Measurements from ENCODE around the gene CDC16.

Gene CDC16

GRCh38 chr13:114303700-114304327 lies 69.1 kb downstream of the CDC16 start:
- no peak for DNase-seq (ENCODE audit: low spot score)

DNA sequence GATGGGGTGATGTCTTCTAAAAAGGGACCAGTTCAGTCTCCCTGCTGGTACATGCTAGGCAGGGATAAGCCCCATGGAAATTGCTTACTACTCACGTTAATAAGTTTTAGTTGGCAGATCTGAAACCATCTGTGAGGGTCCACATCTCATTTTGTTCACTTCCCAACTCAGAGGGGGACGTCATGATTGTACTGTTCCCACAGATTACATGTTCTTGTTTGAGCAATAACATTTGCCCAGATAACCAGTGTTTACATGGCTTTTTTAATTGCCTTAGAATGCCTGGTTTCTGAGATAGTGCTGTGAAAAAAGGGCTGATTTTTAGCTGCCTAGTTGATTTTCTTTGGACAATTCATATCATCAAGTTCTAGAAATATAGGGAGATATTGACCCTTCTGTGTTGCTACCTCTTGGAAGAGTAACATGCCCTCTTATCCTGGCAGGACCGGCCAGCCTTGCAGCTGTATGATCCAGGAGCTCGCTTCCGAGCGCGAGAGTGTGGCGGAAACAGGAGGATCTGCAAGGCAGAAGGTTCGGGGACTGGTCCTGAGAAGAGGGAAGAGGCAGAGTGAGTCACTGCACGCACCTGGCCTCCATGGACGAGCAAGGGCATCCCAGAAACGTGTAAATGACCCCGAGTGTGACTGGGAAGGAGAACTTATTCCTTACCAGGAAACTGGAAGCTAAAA lies 69.8 kb downstream of the CDC16 start:
- DNase-seq (ENCODE audit: low spot score), result no peak

GRCh38 chr13:114309086-114309485 lies 74.4 kb downstream of the CDC16 start:
- DNase-seq (ENCODE audit: low spot score), result no peak

DNA sequence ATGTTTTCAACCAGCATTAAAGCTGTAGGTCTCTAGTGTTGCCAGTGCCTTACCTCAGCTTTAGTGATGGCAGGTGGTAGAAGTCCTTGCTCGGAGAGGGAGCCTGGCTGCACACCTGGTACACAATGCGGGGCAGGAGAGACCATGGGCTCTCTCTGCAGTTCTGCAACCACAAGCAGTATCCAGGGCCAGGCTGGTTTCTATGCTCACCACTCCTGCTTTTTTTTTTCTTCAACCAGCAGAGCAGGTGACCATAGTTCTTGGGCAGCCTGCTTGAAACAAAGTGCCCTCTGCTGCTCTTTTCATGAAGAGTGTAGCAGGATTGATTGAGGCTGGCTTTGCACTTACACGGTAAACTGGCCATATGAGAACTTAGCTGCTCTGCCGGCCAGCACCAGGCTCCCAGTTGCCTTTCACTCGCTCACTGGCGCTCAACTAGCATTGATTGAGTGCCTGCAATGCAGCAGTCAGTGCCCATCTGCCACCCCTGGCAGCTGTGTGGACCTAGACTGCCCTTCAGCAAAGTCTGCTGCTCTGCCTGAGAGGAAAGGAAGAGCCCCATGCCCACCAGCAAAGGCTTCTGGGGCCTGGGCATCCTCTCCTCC lies 75.2 kb downstream of the CDC16 start:
- no peak for DNase-seq (ENCODE audit: low spot score)

- DNase-seq (ENCODE audit: low spot score), result no peak
Measured at GRCh38 chr13:114310956-114311355, 76.3 kb downstream of the CDC16 start.

DNA sequence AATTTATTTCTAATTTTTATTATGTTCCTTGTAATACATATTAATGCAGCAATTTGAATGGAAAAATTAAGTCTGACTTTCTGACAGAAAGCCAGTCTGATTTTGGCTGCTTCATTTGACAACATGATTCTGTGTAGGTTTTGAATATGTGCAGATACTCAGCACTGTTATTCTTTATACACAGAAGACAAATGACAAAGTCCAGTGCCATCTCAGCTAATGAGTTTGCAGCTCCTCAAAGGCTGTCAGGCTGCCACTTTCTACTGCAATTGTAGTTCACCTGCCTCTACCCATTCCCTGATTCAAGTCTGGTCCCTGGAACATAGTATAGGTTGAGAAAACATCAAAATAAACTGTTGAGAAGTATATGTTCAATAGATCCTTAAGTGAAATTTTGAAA lies 76.7 kb downstream of the CDC16 start:
- no peak for DNase-seq (ENCODE audit: low spot score)

DNA sequence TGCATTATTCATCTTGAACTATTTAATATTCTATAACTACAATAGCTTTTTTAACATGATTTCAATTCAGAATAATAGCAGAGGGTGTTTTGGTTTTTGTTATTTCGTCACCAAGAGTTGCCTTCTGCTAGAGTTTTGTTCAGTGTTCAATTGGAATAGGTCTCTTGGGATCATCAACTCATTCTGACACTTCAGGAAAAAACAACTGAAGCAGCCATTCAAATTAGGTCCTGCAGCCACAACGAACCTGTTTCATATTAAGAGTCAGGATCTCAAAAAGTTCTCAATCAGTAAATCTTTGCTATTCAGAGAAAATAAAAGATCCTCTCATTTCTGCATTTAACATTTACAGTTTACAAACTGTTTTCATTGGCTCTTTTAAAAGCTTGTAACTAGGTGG lies 77.2 kb downstream of the CDC16 start:
- DNase-seq (ENCODE audit: low spot score), result no peak

DNA sequence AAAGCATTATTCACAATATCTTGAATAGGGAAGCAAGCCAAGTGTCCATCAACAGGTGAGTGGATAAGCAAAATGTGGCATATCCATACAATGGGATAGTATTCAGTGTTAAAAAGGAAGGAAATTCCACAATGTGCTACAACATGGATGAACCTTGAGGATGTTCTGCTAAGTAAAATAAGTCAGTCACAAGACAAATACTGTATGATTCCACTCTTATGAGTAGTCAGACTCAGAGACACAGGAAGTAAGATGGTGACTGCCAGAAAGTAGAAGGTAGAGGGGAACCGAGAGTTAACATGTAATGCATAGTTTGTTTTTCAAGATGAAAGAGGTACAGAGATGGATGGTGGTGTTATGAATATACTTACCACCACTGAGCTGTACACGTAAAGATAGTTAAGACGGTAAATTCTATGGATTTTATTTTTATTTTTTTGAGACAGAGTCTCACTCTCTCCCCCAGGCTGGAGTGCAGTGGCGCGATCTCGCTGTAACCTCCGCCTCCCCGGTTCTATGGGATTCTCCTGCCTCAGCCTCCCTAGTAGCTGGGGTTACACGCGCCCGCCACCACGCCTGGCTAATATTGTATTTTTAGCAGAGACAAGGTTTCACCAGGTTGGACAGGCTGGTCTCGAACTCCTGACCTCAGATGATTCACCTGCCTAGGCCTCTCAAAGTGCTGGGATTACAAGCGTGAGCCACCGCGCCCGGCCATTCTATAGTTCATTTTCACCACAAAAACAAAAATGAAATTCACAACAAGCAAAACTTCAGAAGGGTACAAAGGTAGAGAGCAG lies 78.6 kb downstream of the CDC16 start:
- DNase-seq (ENCODE audit: low spot score), result peak; percentile 41

GRCh38 chr13:114314074-114314912 lies 79.6 kb downstream of the CDC16 start, which contains the start of gene CHAMP1:
CHAMP1 (plus strand) TSS chr13:114314503; CDS start chr13:114323843, 9,340 bp downstream.
- peak; percentile 96 for DNase-seq (ENCODE audit: low spot score)

- no peak for DNase-seq (ENCODE audit: low spot score)
Measured at GRCh38 chr13:114315074-114315785, 80.5 kb downstream of the CDC16 start.

DNA sequence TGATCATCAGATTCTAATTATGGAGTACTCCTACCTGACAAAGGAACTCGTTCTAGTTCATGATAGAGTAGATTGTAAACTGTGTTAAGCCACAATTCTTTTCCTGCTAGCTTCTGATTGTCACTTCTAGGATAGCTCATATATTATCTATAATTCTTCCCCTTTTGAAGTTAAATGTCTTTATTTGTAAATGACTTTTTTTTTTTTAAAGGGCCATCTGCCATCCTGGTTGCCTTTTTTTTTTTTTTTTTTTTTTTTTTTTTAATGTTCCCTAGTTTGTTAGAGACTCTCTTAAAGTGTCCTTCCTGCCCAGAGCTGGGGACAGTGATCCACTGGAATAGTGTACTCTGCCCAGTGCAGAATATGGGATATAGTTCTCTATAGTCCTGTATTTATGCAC lies 83.9 kb downstream of the CDC16 start:
- no peak for DNase-seq (ENCODE audit: low spot score)

DNA sequence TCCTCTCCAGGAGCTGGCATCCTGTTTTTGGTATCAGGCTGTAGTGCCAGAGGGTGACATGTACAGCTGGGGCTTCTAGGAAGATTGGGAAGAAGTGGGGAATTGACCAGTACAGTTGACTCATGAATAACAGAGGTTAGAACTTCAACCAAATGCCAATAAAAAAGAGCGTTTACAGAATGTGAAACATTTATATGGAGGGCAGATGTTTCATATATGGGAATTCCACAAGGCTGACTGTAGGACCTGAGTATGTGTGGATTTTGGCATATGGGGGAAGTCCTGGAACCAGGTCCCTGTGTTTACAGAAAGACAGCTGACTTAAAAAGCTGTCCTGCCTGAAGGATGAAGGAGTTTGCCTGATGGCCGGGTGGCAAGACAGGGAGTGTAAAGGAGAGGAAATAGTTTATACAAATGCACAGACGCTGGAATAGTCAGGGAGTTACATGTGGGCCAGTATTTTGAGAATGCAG lies 84.8 kb downstream of the CDC16 start:
- DNase-seq (ENCODE audit: low spot score), result no peak

- DNase-seq (ENCODE audit: low spot score), result no peak
Measured at GRCh38 chr13:114320065-114320464, 85.4 kb downstream of the CDC16 start.

GRCh38 chr13:114321256-114321655 lies 86.6 kb downstream of the CDC16 start:
- DNase-seq (ENCODE audit: low spot score), result no peak

Data from activated CD4-positive, alpha-beta T cell treated with anti-CD3 and anti-CD28 coated beads, Interleukin-2, Interleukin-4, amounts not matched to agents 100 ng/mL and 50 ng/mL, durations not matched to agents 16 hours and 8 hours (primary cell).